K562 (cell line): ENCODE data around the gene CDH12.

Experiments used
- ARID2 ChIP-seq: fragments of 450-650 bp; IDR thresholded peaks from 2 replicates; pipeline ENCODE4 v1.6.1; 2017; ENCODE audit warnings: antibody characterized with exemption, mild to moderate bottlenecking
- BDP1 ChIP-seq: IDR thresholded peaks from 3 replicates; pipeline ENCODE4 v1.6.1; 2011; ENCODE audit not compliant: insufficient read length, insufficient read depth
- E2F6 ChIP-seq, 2 experiments: IDR thresholded peaks; 2 replicates each; pipeline ENCODE4 v1.6.1; 2011; ENCODE audit warnings: borderline replicate concordance in 1 of 2, control low read depth in 1 of 2, low read depth in 1 of 2, low read length in 1 of 2, mild to moderate bottlenecking in 1 of 2, mixed read lengths in 1 of 2, moderate library complexity in 1 of 2; ENCODE audit not compliant: insufficient read depth in 1 of 2, insufficient read length in 1 of 2, poor library complexity in 1 of 2, severe bottlenecking in 1 of 2; ENCODE audit errors: extremely low read depth in 1 of 2
- FOXA1 ChIP-seq: fragments of 450-650 bp; IDR thresholded peaks from 2 replicates; pipeline ENCODE4 v1.6.1; 2016; ENCODE audit warnings: mild to moderate bottlenecking, borderline replicate concordance
- MYC ChIP-seq, 2 experiments: fragments of 250-450 bp in 1 of 2; sonication (Bioruptor Pico) in 1 of 2; IDR thresholded peaks; 2 replicates each; pipeline versions ENCODE4 v1.5.1 to v1.6.1; 2012 to 2021; ENCODE audit warnings: low read depth in 2 of 2, borderline replicate concordance in 1 of 2, improper control_type of control experiment in 1 of 2, low read length in 1 of 2, mild to moderate bottlenecking in 1 of 2, moderate library complexity in 1 of 2
- POLR2A ChIP-seq: fragments of 450-650 bp; conservative IDR thresholded peaks from 2 replicates; pipeline ENCODE4 v1.6.1; 2016
- POLR2AphosphoS5 ChIP-seq: IDR thresholded peaks from 2 replicates; pipeline ENCODE4 v1.6.1; 2011; ENCODE audit warnings: mild to moderate bottlenecking, low read depth, low read length, moderate library complexity; ENCODE audit not compliant: control insufficient read depth, insufficient read depth
- RB1 ChIP-seq: fragments of 450-650 bp; IDR thresholded peaks from 2 replicates; pipeline ENCODE4 v1.6.1; 2017; ENCODE audit warnings: low read depth, mild to moderate bottlenecking
- ZNF263 ChIP-seq: sonication (generic); formaldehyde crosslinking; IDR thresholded peaks from 2 replicates; pipeline ENCODE4 v1.8.0; 2022; ENCODE audit warnings: mild to moderate bottlenecking, missing genetic modification reagents, borderline replicate concordance
- TF ChIP-seq, protein P1 (sequence below), 3 experiments: IDR thresholded peaks in 2 of 3; conservative IDR thresholded peaks in 1 of 3; 2 replicates each; pipeline ENCODE4 v1.5.1; 2011 to 2012; ENCODE audit warnings: low read length in 3 of 3, mild to moderate bottlenecking in 3 of 3, control low read depth in 2 of 3, improper control_type of control experiment in 1 of 3, inconsistent platforms in 1 of 3, low read depth in 1 of 3, mixed read lengths in 1 of 3, moderate library complexity in 1 of 3; ENCODE audit not compliant: insufficient read depth in 2 of 3

DNA sequence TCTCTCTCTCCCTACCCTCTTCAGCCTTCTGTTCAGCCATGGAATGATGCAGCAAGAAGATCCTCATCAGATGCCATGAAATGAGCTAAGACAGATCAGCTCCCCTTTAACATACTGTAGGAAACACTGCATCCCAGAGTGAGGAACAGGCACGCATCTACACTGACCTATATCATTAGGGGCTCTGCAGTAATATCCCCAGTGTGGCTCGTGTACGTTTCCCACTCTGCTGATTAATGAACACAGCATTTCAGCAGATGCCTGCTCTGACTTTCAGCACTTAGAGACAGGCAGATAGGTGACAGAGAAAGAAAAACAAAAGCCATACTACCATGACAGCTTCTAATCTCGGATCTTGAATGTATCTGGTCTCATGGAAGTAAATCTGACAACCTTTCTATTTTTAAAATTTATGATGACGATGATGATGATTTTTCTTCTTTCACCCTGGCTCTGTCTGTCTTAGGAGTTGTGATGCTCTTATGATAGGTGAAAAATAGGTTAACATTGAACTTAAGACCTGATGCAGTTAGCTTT lies 750.3 kb downstream of the CDH12 start:
- TF ChIP-seq FOXA1 (no peak), E2F6 (IDR thresholded peaks at IDR 0.05; ENCODE audit: borderline replicate concordance in 1 of 2, extremely low read depth in 1 of 2, insufficient read depth in 1 of 2, insufficient read length in 1 of 2, low read depth in 1 of 2, low read length in 1 of 2, poor library complexity in 1 of 2, severe bottlenecking in 1 of 2) (no peak), POLR2AphosphoS5 (no peak), POLR2A (no peak), MYC (IDR thresholded peaks at IDR 0.05; ENCODE audit: low read depth, low read length) (no peak), MYC (CRISPR knock-in tag; IDR thresholded peaks at IDR 0.05; ENCODE audit: borderline replicate concordance, low read depth) (no peak), ARID2 (no peak), RB1 (no peak), ZNF263 (CRISPR knock-in tag) (no peak), BDP1 (no peak)
- TF ChIP-seq, protein P1, sequence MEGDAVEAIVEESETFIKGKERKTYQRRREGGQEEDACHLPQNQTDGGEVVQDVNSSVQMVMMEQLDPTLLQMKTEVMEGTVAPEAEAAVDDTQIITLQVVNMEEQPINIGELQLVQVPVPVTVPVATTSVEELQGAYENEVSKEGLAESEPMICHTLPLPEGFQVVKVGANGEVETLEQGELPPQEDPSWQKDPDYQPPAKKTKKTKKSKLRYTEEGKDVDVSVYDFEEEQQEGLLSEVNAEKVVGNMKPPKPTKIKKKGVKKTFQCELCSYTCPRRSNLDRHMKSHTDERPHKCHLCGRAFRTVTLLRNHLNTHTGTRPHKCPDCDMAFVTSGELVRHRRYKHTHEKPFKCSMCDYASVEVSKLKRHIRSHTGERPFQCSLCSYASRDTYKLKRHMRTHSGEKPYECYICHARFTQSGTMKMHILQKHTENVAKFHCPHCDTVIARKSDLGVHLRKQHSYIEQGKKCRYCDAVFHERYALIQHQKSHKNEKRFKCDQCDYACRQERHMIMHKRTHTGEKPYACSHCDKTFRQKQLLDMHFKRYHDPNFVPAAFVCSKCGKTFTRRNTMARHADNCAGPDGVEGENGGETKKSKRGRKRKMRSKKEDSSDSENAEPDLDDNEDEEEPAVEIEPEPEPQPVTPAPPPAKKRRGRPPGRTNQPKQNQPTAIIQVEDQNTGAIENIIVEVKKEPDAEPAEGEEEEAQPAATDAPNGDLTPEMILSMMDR (IDR thresholded peaks at IDR 0.05 in 2 of 3, conservative IDR thresholded peaks at IDR 0.05 in 1 of 3; ENCODE audit: insufficient read depth in 2 of 3, low read depth in 1 of 3, low read length in 3 of 3), result no peak
